Brain microvascular endothelial cell (primary cell): Measurements from ENCODE around the gene ACIN1.
A peak's percentile ranks its signal among the peaks of the same experiment; 100 is the strongest.

ENCODE experiments used
- DNase-seq: peaks from one replicate; pipeline ENCODE4 v3.0.0-alpha.2; 2020
- H3K27ac ChIP-seq: fragments of 250-450 bp; sonication (Bioruptor Pico); 2 replicates; pipeline ENCODE4 v1.5.1; 2020; ENCODE audit warnings: mild to moderate bottlenecking, moderate library complexity
- H3K27me3 ChIP-seq: fragments of 250-450 bp; sonication (Bioruptor Pico); replicated peaks from 2 replicates; pipeline ENCODE4 v1.5.1; 2020; ENCODE audit warnings: mild to moderate bottlenecking
- H3K36me3 ChIP-seq: fragments of 250-450 bp; sonication (Bioruptor Pico); replicated peaks from 2 replicates; pipeline ENCODE4 v1.5.1; 2020; ENCODE audit warnings: mild to moderate bottlenecking
- H3K4me3 ChIP-seq: 2 replicates; pipeline ENCODE4 v1.5.1; 2011; ENCODE audit warnings: low read depth, mild to moderate bottlenecking, control low read depth, low read length, moderate library complexity
- in situ Hi-C: cut with HindIII; loops from 2 replicates; pipeline ENCODE4 v1.10.0; 2017; ENCODE audit warnings: low sequenced_read_pairs, low pct_ligation_motif_present
- TF ChIP-seq, protein P1 (sequence below): IDR thresholded peaks from 2 replicates; pipeline ENCODE4 v1.5.1; 2011; ENCODE audit warnings: low read depth, mild to moderate bottlenecking, moderate library complexity, low read length, control low read depth, inconsistent platforms; ENCODE audit errors: missing control alignments

ACIN1 gene

DNA sequence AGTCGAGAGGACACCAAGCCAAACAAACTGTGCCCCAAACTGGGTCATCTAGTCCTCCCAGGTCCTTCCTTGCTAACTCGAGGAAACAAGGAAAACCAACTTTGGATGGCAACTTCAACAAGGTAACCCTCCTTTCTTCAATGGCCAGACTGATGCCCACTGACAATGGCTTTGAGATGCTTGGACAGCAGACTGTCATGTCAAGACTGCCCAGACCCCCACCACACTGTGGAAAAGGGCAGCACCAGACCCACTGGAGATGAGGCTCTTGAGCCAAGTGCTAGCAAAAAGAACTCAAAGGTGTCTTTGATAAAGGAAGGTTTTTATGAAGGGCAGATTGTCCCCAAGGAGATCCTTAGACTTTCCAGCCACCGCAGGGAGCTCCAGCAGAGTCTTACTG is 28.6 kb downstream of the ACIN1 start:
- TF ChIP-seq, protein P1, sequence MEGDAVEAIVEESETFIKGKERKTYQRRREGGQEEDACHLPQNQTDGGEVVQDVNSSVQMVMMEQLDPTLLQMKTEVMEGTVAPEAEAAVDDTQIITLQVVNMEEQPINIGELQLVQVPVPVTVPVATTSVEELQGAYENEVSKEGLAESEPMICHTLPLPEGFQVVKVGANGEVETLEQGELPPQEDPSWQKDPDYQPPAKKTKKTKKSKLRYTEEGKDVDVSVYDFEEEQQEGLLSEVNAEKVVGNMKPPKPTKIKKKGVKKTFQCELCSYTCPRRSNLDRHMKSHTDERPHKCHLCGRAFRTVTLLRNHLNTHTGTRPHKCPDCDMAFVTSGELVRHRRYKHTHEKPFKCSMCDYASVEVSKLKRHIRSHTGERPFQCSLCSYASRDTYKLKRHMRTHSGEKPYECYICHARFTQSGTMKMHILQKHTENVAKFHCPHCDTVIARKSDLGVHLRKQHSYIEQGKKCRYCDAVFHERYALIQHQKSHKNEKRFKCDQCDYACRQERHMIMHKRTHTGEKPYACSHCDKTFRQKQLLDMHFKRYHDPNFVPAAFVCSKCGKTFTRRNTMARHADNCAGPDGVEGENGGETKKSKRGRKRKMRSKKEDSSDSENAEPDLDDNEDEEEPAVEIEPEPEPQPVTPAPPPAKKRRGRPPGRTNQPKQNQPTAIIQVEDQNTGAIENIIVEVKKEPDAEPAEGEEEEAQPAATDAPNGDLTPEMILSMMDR = no peak
- no peak for DNase-seq
- Histone ChIP-seq H3K27me3 (no peaks in the 10 kb centered on the region), H3K36me3 (peaks cover 67% of the 10 kb centered on the region), H3K4me3 (no peak overlapping the region), H3K27ac (no peak overlapping the region)
- in situ Hi-C loops = no loop called here

DNA sequence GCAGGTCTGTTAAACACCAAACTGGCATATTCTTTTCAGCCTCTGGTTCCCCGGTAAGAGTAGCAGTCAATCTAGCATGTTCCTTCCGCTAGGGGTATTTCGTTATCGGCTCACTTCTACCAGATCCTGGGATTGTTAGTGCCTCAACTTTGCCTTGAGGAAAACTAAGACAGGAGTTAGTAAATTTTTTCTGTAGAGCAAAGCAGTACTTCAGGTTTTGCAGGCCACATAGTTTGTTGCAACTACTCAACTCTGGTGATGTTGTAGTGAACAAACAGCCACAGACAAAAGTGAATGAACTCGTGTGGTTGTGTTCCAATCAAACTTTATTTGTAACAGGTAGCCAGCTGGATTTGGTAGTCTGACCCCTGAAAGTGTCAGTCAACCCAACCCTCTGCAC is 31.3 kb downstream of the ACIN1 start:
- Histone ChIP-seq H3K27ac (no peak overlapping the region), H3K36me3 (peaks cover 86% of the 10 kb centered on the region), H3K4me3 (no peak overlapping the region), H3K27me3 (no peaks in the 10 kb centered on the region)
- in situ Hi-C loops = no loop called here
- TF ChIP-seq, protein P1 = no peak
- DNase-seq = no peak

DNA sequence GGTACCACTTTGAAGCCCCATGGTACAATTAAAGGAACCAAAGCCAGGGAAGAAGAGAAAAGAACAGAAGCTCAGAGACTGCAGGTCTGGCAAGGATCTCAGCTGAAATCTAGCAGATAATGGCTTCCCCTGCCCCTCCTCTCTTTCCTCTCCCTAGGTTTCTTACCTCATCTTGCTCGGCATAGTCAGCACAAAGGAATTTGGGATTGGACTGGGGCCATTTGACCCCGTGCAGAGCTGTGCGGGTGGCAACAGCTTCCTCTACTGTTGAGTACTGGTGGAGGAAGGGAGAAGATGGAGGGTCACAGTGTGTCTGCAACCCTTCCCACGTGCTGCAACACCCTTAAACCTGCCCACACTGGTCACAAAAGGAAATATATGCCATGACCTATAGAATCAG is 32.9 kb downstream of the ACIN1 start:
- H3K27me3 ChIP-seq = no peaks in the 10 kb centered on the region
- H3K4me3 ChIP-seq = no peak overlapping the region
- TF ChIP-seq, protein P1 = peak; percentile 20
- H3K36me3 ChIP-seq = peaks cover 77% of the 10 kb centered on the region
- peak overlapping the region; percentile 12 for H3K27ac ChIP-seq
- peak; percentile 96 for DNase-seq
- in situ Hi-C loops = no loop called here

DNA sequence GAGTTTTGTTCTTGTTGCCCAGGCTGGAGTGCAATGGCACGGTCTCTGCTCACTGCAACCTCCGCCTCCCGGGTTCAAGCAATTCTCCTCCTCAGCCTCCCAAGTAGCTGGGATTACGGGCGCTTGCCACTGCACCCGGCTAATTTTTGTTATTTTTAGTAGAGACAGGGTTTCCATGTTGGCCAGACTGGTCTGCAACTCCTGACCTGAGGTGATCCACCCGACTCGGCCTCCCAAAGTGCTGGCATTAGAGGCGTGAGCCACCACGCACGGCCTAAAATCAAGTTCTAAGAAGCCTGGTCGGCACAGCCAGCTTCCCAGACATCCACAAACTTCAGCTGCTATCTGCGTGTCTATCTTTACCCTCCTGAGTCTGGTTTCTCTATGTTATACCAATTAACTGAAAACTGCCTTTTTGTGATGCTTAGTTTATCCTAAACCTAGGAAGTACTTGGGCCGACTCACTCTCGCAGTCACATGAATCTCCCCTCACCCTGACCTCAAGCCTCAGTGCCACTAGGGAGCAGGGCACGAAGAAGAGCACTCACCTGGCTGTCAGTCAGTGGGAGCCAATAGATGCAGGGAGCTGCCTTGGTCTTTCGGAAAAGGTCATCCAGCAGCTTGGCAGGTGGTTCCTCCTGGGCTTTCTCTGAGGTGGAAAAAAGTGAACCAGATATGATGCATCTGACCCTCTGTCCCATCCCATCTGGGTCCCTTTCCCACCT is 34.2 kb downstream of the ACIN1 start:
- no peaks in the 10 kb centered on the region for H3K27me3 ChIP-seq
- no peak overlapping the region for H3K4me3 ChIP-seq
- in situ Hi-C loops = no loop called here
- TF ChIP-seq, protein P1 = no peak
- DNase-seq = no peak
- H3K36me3 ChIP-seq = peaks cover 66% of the 10 kb centered on the region
- H3K27ac ChIP-seq = no peak overlapping the region

DNA sequence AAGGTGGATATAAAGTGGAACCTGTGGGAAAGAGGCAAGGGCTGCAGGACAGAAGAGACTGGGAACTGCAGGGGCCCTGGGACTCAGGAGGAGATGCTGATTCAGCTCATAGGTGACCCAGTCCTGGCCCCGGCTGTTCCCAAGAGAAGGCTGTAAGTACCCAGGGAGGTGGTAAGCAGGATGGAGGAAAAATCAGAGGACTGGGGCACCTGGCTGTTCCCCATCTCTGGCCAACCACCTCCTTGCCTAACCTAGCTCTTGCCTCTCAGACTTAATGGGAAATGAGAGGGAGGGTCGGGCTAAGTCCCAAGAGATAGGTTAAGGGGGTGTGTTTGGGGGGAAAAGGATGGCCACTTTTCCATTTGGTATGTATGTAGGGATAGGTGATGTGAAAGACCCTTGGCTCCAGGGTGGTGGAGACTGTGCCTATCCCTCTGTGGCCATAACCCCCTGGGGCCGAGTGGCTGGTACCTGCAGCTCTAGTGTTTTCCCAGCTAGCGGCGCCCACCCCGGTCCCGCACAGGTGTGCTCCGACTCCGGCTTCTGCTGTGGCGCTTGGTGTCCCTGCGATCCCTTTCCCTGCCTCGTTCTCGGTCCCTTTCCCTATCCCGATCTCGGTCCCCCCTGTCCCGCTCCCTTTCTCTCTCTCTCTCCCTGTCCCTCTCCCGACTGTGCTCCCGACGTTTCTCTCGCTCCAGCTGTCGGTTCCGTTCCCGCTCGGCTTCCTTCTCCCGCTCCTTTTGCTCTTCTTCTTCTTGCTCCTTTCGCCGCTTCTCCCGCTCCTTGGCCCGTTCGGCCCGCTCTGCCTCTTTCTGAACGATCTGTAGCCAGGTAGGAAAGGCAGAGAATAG is 36.1 kb downstream of the ACIN1 start:
- DNase-seq = no peak
- H3K4me3 ChIP-seq = no peak overlapping the region
- in situ Hi-C loops = no loop called here
- H3K27me3 ChIP-seq = no peaks in the 10 kb centered on the region
- no peak overlapping the region for H3K27ac ChIP-seq
- H3K36me3 ChIP-seq = peaks cover 48% of the 10 kb centered on the region
- TF ChIP-seq, protein P1 = no peak
